Measurements from ENCODE around the gene RUVBL2. TPM values are rescaled to one million over a fixed set of nuclear protein-coding genes. Genes with fewer than 3 reads are reported as not detected.

Gene RUVBL2
- total and polyA plus RNA-seq, 8 donors = 17.0 to 44.9 (median 32.6) TPM

DNA sequence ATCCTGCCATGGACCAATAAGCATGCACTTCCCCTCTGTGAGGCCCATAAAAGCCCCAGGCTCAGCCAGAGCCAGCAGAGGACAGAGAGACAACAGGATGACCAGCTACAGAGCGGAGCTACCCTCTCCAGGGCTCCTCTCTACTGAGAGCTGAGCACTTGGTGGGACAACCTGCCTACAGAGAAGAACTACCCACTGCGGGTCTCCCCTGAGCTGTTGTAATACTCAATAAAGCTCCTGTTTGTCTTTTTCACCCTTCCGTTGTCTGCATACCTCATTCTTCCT, 46.5 kb upstream of the RUVBL2 start:
- 88 to 100% methylated on average over 3 of the region's 3 CpGs for WGBS, 2 donors
- no peak for ATAC-seq
- Histone ChIP-seq H3K9me3 (no peaks in the 10 kb centered on the region), H3K27me3 (no peaks in the 10 kb centered on the region), H3K27ac (no peak overlapping the region), H3K4me3 (no peak overlapping the region), H3K36me3 (no peaks in the 10 kb centered on the region), H3K4me1 (no peaks in the 10 kb centered on the region)
- TF ChIP-seq, protein P1, sequence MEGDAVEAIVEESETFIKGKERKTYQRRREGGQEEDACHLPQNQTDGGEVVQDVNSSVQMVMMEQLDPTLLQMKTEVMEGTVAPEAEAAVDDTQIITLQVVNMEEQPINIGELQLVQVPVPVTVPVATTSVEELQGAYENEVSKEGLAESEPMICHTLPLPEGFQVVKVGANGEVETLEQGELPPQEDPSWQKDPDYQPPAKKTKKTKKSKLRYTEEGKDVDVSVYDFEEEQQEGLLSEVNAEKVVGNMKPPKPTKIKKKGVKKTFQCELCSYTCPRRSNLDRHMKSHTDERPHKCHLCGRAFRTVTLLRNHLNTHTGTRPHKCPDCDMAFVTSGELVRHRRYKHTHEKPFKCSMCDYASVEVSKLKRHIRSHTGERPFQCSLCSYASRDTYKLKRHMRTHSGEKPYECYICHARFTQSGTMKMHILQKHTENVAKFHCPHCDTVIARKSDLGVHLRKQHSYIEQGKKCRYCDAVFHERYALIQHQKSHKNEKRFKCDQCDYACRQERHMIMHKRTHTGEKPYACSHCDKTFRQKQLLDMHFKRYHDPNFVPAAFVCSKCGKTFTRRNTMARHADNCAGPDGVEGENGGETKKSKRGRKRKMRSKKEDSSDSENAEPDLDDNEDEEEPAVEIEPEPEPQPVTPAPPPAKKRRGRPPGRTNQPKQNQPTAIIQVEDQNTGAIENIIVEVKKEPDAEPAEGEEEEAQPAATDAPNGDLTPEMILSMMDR (IDR thresholded peaks at IDR 0.05) = no peak
- no peak for DNase-seq
- FAIRE-seq = no peak
- intact Hi-C loops (cut with DNase I) = no loop called here

GRCh38 chr19:48950159-48950558, 43.5 kb upstream of the RUVBL2 start:
- H3K27me3 ChIP-seq = no peaks in the 10 kb centered on the region
- 86 to 90% methylated on average over 3 of the region's 3 CpGs for WGBS, 2 donors
- DNase-seq = no peak
- ATAC-seq = no peak
- no peaks in the 10 kb centered on the region for H3K4me1 ChIP-seq
- no peak overlapping the region for H3K4me3 ChIP-seq
- no peak overlapping the region for H3K27ac ChIP-seq
- intact Hi-C loops (cut with DNase I) = no loop called here
- H3K9me3 ChIP-seq = no peaks in the 10 kb centered on the region
- TF ChIP-seq, protein P1 (IDR thresholded peaks at IDR 0.05) = no peak
- no peak for FAIRE-seq
- H3K36me3 ChIP-seq = no peaks in the 10 kb centered on the region

GRCh38 chr19:48950830-48951519, 42.7 kb upstream of the RUVBL2 start:
- Histone ChIP-seq H3K4me3 (no peak overlapping the region), H3K4me1 (peaks cover 0 to 6% (median 4%) of the 10 kb centered on the region in 3 donors), H3K27me3 (no peaks in the 10 kb centered on the region), H3K36me3 (no peaks in the 10 kb centered on the region), H3K27ac (no peak overlapping the region), H3K9me3 (no peaks in the 10 kb centered on the region)
- intact Hi-C loops (cut with DNase I) = no loop called here
- TF ChIP-seq, protein P1 (IDR thresholded peaks at IDR 0.05) = no peak
- DNase-seq = no peak
- ATAC-seq = no peak
- no peak for FAIRE-seq
- 48 to 50% methylated on average over 9 of the region's 9 CpGs for WGBS, 2 donors

GRCh38 chr19:48953141-48953540, 40.5 kb upstream of the RUVBL2 start:
- DNase-seq = no peak
- H3K27ac ChIP-seq = no peak overlapping the region
- H3K4me3 ChIP-seq = no peak overlapping the region
- H3K9me3 ChIP-seq = no peaks in the 10 kb centered on the region
- TF ChIP-seq, protein P1 (IDR thresholded peaks at IDR 0.05) = no peak
- intact Hi-C loops (cut with DNase I) = no loop called here
- 80 to 89% methylated on average over 4 of the region's 4 CpGs for WGBS, 2 donors
- H3K4me1 ChIP-seq = peaks cover 0 to 6% (median 4%) of the 10 kb centered on the region in 3 donors
- no peak for ATAC-seq
- H3K27me3 ChIP-seq = no peaks in the 10 kb centered on the region
- no peak for FAIRE-seq
- no peaks in the 10 kb centered on the region for H3K36me3 ChIP-seq

- no peak for FAIRE-seq
- no peaks in the 10 kb centered on the region for H3K27me3 ChIP-seq
- 50 to 52% methylated on average over 11 of the region's 11 CpGs for WGBS, 2 donors
These were observed 39.6 kb upstream of the RUVBL2 start for GRCh38 chr19:48953990-48954594.

More at GRCh38 chr19:48953990-48954594, 39.6 kb upstream of the RUVBL2 start:
- Histone ChIP-seq H3K27ac (peak overlapping the region in 2 of 4 donors; percentile 19 to 63), H3K4me3 (peak overlapping the region; percentile 72 to 92 (median 82)), H3K36me3 (no peaks in the 10 kb centered on the region), H3K4me1 (peaks cover 0 to 6% (median 4%) of the 10 kb centered on the region in 3 donors), H3K9me3 (no peaks in the 10 kb centered on the region)
- DNase-seq (peak in 1 of 6 donors; percentile 27), ATAC-seq (peak in 2 of 4 donors; percentile 17 to 29)
- TF ChIP-seq, protein P1 (IDR thresholded peaks at IDR 0.05) = no peak
- intact Hi-C loops (cut with DNase I) = no loop called here
